ENCODE results near the gene LSAMP.

LSAMP gene

GRCh38 chr3:116259984-116260383, 185.3 kb downstream of the LSAMP start:
- no peak overlapping the region for H3K4me3 ChIP-seq (ENCODE audit: low read depth, low read length)
- TF ChIP-seq CTCF (IDR thresholded peaks at IDR 0.05; ENCODE audit: insufficient read depth, low read length, missing control alignments), result no peak
- DNase-seq (ENCODE audit: low read depth, low spot score), result no peak
- ChIA-PET POLR2A (no interaction called here), CTCF (no interaction called here)

GRCh38 chr3:116256843-116257485, 188.3 kb downstream of the LSAMP start:
- DNase-seq (ENCODE audit: low read depth, low spot score), result peak; percentile 12
- ChIA-PET POLR2A (no interaction called here), CTCF (no interaction called here)
- H3K4me3 ChIP-seq (ENCODE audit: low read depth, low read length), result no peak overlapping the region; the same call in 1 of the 2 replicates
- no peak for TF ChIP-seq CTCF (IDR thresholded peaks at IDR 0.05; ENCODE audit: insufficient read depth, low read length, missing control alignments)

- no peak overlapping the region for H3K4me3 ChIP-seq (ENCODE audit: low read depth, low read length)
- POLR2A ChIA-PET, result no interaction called here
- no peak for TF ChIP-seq CTCF (IDR thresholded peaks at IDR 0.05; ENCODE audit: insufficient read depth, low read length, missing control alignments)
- CTCF ChIA-PET, result interaction anchor here (1.4 kb wide), 1 partner anchor 84 kb away, joined by 3 read pairs; no protein-coding TSS in a partner anchor
- no peak for DNase-seq (ENCODE audit: low read depth, low spot score)
These were observed 190.7 kb downstream of the LSAMP start for GRCh38 chr3:116254541-116254940.

- TF ChIP-seq CTCF (IDR thresholded peaks at IDR 0.05; ENCODE audit: insufficient read depth, low read length, missing control alignments), result no peak
- POLR2A ChIA-PET, result no interaction called here
- CTCF ChIA-PET, result interaction anchor here (1.4 kb wide), 1 partner anchor 85 kb away, joined by 3 read pairs; no protein-coding TSS in a partner anchor
- H3K4me3 ChIP-seq (ENCODE audit: low read depth, low read length), result no peak overlapping the region
- no peak for DNase-seq (ENCODE audit: low read depth, low spot score)
These were observed 191.8 kb downstream of the LSAMP start for GRCh38 chr3:116253511-116253910.

- DNase-seq (ENCODE audit: low read depth, low spot score), result no peak
- H3K4me3 ChIP-seq (ENCODE audit: low read depth, low read length), result no peak overlapping the region
- ChIA-PET CTCF (no interaction called here), POLR2A (no interaction called here)
- TF ChIP-seq CTCF (IDR thresholded peaks at IDR 0.05; ENCODE audit: insufficient read depth, low read length, missing control alignments), result no peak
These were observed 197.7 kb downstream of the LSAMP start for GRCh38 chr3:116247605-116248004.

GRCh38 chr3:116246406-116246980, 198.8 kb downstream of the LSAMP start:
- H3K4me3 ChIP-seq (ENCODE audit: low read depth, low read length), result no peak overlapping the region
- CTCF ChIA-PET, result no interaction called here
- no peak for DNase-seq (ENCODE audit: low read depth, low spot score)
- no peak for TF ChIP-seq CTCF (IDR thresholded peaks at IDR 0.05; ENCODE audit: insufficient read depth, low read length, missing control alignments)
- POLR2A ChIA-PET, result no interaction called here
